CD14-positive monocyte (primary cell): ENCODE results near the gene CLDND2. TPM values are rescaled to one million over a fixed set of nuclear protein-coding genes. Genes with fewer than 3 reads are reported as not detected.

Experiments used
- DNase-seq, 3 donors: peaks; one replicate each; pipeline ENCODE4 v3.0.0-alpha.2; 2011 to 2022
- H2AFZ ChIP-seq: 2 replicates; pipeline ENCODE4 v1.6.0; 2012; ENCODE audit warnings: mild to moderate bottlenecking, low read depth, low read length, inconsistent platforms; ENCODE audit not compliant: insufficient read depth, poor library complexity, severe bottlenecking
- H3K27ac ChIP-seq, 2 donors: 1 replicate in 1 of 2; 2 replicates in 1 of 2; pipeline ENCODE4 v1.5.1; 2012 to 2013; ENCODE audit warnings: low read length in 2 of 2, control low read depth in 1 of 2, inconsistent platforms in 1 of 2, low read depth in 1 of 2, mild to moderate bottlenecking in 1 of 2
- H3K27me3 ChIP-seq, 2 donors: one replicate each; pipeline versions ENCODE4 v1.6.0 to v1.6.1; 2011 to 2013; ENCODE audit warnings: low read length in 2 of 2; ENCODE audit not compliant: control insufficient read depth in 2 of 2, insufficient read depth in 2 of 2
- H3K36me3 ChIP-seq, 2 donors: replicated peaks in 1 of 2; 1 replicate in 1 of 2; 2 replicates in 1 of 2; pipeline versions ENCODE4 v1.5.1 to v1.6.1; 2012 to 2013; ENCODE audit warnings: low read length in 2 of 2, control low read depth in 1 of 2, inconsistent platforms in 1 of 2, mild to moderate bottlenecking in 1 of 2; ENCODE audit not compliant: insufficient read depth in 2 of 2, control insufficient read depth in 1 of 2
- H3K4me1 ChIP-seq, 2 donors: 1 replicate in 1 of 2; 2 replicates in 1 of 2; pipeline versions ENCODE4 v1.5.1 to v1.6.1; 2012 to 2013; ENCODE audit warnings: low read length in 2 of 2, control low read depth in 1 of 2, inconsistent platforms in 1 of 2, mild to moderate bottlenecking in 1 of 2, moderate library complexity in 1 of 2; ENCODE audit not compliant: insufficient read depth in 2 of 2, control insufficient read depth in 1 of 2
- H3K4me2 ChIP-seq: replicated peaks from 2 replicates; pipeline ENCODE3; 2012; ENCODE audit warnings: low read length, moderate library complexity, mild to moderate bottlenecking; ENCODE audit not compliant: poor library complexity, severe bottlenecking; ENCODE audit errors: extremely low read depth
- H3K4me3 ChIP-seq, 3 experiments: fragments of 200-600 bp in 1 of 3; sonication (generic) in 1 of 3; replicated peaks in 1 of 3; 1 replicate in 2 of 3; 2 replicates in 1 of 3; pipeline ENCODE4 v1.5.1; 2011 to 2013; ENCODE audit warnings: low read length in 3 of 3, mild to moderate bottlenecking in 3 of 3, control low read depth in 2 of 3, low read depth in 2 of 3, inconsistent platforms in 1 of 3, moderate library complexity in 1 of 3
- H3K79me2 ChIP-seq: 2 replicates; pipeline ENCODE4 v1.6.0; 2012; ENCODE audit warnings: mild to moderate bottlenecking, control low read depth, inconsistent platforms, low read length, moderate library complexity; ENCODE audit not compliant: insufficient read depth
- H3K9ac ChIP-seq: 2 replicates; pipeline ENCODE4 v1.6.0; 2017; ENCODE audit warnings: low read length, mild to moderate bottlenecking; ENCODE audit not compliant: insufficient read depth, poor library complexity, severe bottlenecking
- H3K9me3 ChIP-seq, 2 donors: replicated peaks in 1 of 2; 1 replicate in 1 of 2; 2 replicates in 1 of 2; pipeline versions ENCODE4 v1.5.1 to v1.6.1; 2012 to 2013; ENCODE audit warnings: low read length in 2 of 2, control low read depth in 1 of 2; ENCODE audit not compliant: control insufficient read depth in 1 of 2, insufficient read depth in 1 of 2
- H4K20me1 ChIP-seq: 2 replicates; pipeline ENCODE4 v1.6.0; 2012; ENCODE audit warnings: mild to moderate bottlenecking, low read length, control low read depth, moderate library complexity; ENCODE audit not compliant: insufficient read depth
- H3K27ac Mint-ChIP-seq, 7 donors: one replicate each; pipeline ENCODE4 v1.8.0; 2020; ENCODE audit warnings: mild to moderate bottlenecking in 7 of 7, mixed read lengths in 7 of 7, moderate library complexity in 6 of 7, inconsistent platforms in 2 of 7
- H3K27me3 Mint-ChIP-seq, 3 donors: one replicate each; pipeline ENCODE4 v1.8.0; 2021 to 2022; ENCODE audit warnings: low read depth in 3 of 3, mild to moderate bottlenecking in 3 of 3, mixed read lengths in 3 of 3, moderate library complexity in 3 of 3, inconsistent platforms in 1 of 3
- H3K36me3 Mint-ChIP-seq, 2 donors: one replicate each; pipeline ENCODE4 v1.8.0; 2020; ENCODE audit warnings: mixed read lengths in 2 of 2, inconsistent platforms in 1 of 2, mild to moderate bottlenecking in 1 of 2
- H3K4me1 Mint-ChIP-seq: one replicate; pipeline ENCODE4 v1.8.0; 2020; ENCODE audit warnings: mild to moderate bottlenecking, mixed read lengths
- H3K4me3 Mint-ChIP-seq, 2 donors: one replicate each; pipeline ENCODE4 v1.8.0; 2020; ENCODE audit warnings: mild to moderate bottlenecking in 2 of 2, mixed read lengths in 2 of 2, moderate library complexity in 1 of 2
- H3K9me3 Mint-ChIP-seq, 7 donors: one replicate each; pipeline ENCODE4 v1.8.0; 2020 to 2022; ENCODE audit warnings: mixed read lengths in 7 of 7, mild to moderate bottlenecking in 6 of 7, moderate library complexity in 6 of 7, inconsistent platforms in 2 of 7
- WGBS: methylation state at CpG from one replicate; pipeline ENCODE4 v1.1.5; 2013; ENCODE audit warnings: missing lambda C conversion rate; ENCODE audit not compliant: insufficient coverage; 5-methylcytosine and 5-hydroxymethylcytosine counted together
- intact Hi-C, 2 donors: fragments of 100-400 bp; cut with micrococcal nuclease; formaldehyde crosslinking; loops; one replicate each; pipeline versions ENCODE4 v1.15.0 to v1.15.1; 2023
- polyA plus RNA-seq, 3 donors: library from polyadenylated mRNA; depleted of rRNA in 1 of 3; unstranded in 2 of 3; stranded (reverse) in 1 of 3; fragments of 300-500 nt in 2 of 3; fragments of >200 nt in 1 of 3; fragmentation: Illumina TruSeq in 2 of 3; gene quantifications; 1 replicate in 2 of 3; 2 replicates in 1 of 3; pipeline ENCODE4 v1.2.3, GENCODE V29; 2012 to 2021
- TF ChIP-seq, protein P1 (sequence below): fragments of 200-600 bp; IDR thresholded peaks from one replicate; pipeline ENCODE4 v1.8.0; 2022; ENCODE audit warnings: antibody characterized with exemption, mild to moderate bottlenecking

CLDND2 gene
- polyA plus RNA-seq, 3 donors = 0.08 TPM; not detected in 2

DNA sequence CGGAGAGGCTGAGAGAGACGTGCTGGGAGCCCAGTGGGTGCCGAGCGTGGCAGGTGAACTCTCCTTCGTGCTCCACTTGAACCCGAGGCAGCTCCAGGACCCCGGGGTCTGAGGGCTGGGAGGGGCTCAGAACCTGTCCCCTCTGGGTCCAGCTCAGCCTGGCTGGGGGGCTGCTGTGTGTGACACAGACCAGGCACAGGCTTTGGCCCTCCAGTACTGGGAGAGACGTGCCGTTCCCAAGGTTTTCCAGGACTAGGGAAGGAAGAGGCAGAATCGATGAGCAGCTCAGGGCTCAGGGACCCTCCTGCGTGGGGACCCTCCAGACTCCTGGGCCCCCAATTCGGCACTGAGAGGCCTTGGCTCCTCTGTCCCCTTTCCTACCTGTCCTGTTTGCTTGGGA is 46.4 kb upstream of the CLDND2 start:
- Mint-ChIP-seq H3K27me3 (peaks cover 2 to 5% (median 2%) of the 10 kb centered on the region in 3 donors), H3K4me3 (no peak overlapping the region), H3K4me1 (peaks cover 37% of the 10 kb centered on the region), H3K9me3 (peaks cover 0 to 11% (median 1%) of the 10 kb centered on the region in 7 donors), H3K27ac (no peak overlapping the region), H3K36me3 (peaks cover 30 to 51% of the 10 kb centered on the region in 2 donors)
- intact Hi-C loops = no loop called here
- Histone ChIP-seq H3K4me3 (no peak overlapping the region), H3K4me1 (peaks cover 42 to 48% of the 10 kb centered on the region in 2 donors), H2AFZ (no peak overlapping the region), H4K20me1 (no peaks in the 10 kb centered on the region), H3K27me3 (no peaks in the 10 kb centered on the region), H3K27ac (no peak overlapping the region), H3K4me2 (no peak overlapping the region), H3K9me3 (no peaks in the 10 kb centered on the region), H3K9ac (no peak overlapping the region), H3K36me3 (peaks cover 24 to 40% of the 10 kb centered on the region in 2 donors), H3K79me2 (peaks cover 7% of the 10 kb centered on the region)
- no peak for DNase-seq
- TF ChIP-seq, protein P1, sequence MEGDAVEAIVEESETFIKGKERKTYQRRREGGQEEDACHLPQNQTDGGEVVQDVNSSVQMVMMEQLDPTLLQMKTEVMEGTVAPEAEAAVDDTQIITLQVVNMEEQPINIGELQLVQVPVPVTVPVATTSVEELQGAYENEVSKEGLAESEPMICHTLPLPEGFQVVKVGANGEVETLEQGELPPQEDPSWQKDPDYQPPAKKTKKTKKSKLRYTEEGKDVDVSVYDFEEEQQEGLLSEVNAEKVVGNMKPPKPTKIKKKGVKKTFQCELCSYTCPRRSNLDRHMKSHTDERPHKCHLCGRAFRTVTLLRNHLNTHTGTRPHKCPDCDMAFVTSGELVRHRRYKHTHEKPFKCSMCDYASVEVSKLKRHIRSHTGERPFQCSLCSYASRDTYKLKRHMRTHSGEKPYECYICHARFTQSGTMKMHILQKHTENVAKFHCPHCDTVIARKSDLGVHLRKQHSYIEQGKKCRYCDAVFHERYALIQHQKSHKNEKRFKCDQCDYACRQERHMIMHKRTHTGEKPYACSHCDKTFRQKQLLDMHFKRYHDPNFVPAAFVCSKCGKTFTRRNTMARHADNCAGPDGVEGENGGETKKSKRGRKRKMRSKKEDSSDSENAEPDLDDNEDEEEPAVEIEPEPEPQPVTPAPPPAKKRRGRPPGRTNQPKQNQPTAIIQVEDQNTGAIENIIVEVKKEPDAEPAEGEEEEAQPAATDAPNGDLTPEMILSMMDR = no peak
- 98% methylated on average over 10 of the region's 12 CpGs for WGBS

DNA sequence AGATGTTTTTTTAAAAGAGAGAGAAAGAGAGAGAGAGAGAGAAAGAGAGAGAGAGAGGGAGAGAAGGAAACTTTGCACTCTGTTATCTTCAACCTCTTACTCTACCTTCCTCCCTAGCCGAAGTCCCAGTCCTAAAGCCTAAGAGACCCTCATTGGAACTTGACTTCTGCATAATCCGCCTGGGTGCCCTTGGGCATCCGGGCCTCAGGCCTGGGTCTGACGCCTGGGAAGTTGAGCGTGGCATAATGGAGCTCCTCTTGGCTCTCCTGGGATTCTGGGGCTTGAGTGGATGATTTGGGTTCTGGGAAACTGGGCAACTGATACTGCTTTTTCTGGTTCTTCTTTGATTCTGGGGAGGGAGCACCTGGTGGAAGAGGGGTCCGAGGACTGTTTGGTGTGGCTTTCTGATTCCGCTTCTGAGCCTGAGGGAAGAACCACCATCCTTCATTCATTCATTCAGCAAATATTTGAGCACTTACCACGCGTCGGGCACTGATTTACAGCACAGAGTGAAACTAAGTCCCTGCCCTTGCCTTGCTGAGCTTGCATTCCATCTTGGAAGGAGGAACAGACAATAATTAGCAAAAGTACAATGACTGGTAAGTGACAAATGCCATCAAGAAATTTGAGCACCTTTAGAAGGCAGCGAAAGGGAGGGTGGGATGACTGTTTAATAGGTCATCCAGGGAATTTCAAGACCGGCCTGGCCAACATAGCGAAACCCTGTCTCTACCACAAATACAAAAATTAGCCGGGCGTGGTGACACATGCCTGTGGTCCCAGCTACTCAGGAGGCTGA is 42.3 kb upstream of the CLDND2 start:
- peaks cover 45% of the 10 kb centered on the region for H3K4me1 Mint-ChIP-seq
- TF ChIP-seq, protein P1 = no peak

More for the DNA sequence above, 42.3 kb upstream of the CLDND2 start:
- Histone ChIP-seq H3K36me3 (peaks cover 24 to 40% of the 10 kb centered on the region in 2 donors), H3K79me2 (peaks cover 4% of the 10 kb centered on the region), H3K9ac (no peak overlapping the region), H3K9me3 (no peaks in the 10 kb centered on the region), H3K27me3 (no peaks in the 10 kb centered on the region), H4K20me1 (no peaks in the 10 kb centered on the region), H3K27ac (no peak overlapping the region), H3K4me1 (peaks cover 49 to 51% of the 10 kb centered on the region in 2 donors), H2AFZ (no peak overlapping the region), H3K4me3 (no peak overlapping the region), H3K4me2 (no peak overlapping the region)
- Mint-ChIP-seq H3K4me3 (no peak overlapping the region), H3K36me3 (peaks cover 30 to 51% of the 10 kb centered on the region in 2 donors), H3K9me3 (peaks cover 0 to 5% (median 1%) of the 10 kb centered on the region in 7 donors), H3K27ac (peak overlapping the region in 2 of 7 donors; percentile 18 to 57), H3K27me3 (peaks cover 0 to 3% (median 2%) of the 10 kb centered on the region in 3 donors)
- DNase-seq = no peak
- 100% methylated on average over 4 of the region's 15 CpGs for WGBS
- intact Hi-C loops = no loop called here
